ENCODE measurements around the gene TUBGCP3.
"Not testable (repeated sequence)": the region's sequence is repeated elsewhere in the genome, so short reads cannot be mapped to it uniquely, and the experiment has no call there.

The TUBGCP3 gene

GRCh38 chr13:112574834-112575613, 12.9 kb downstream of the TUBGCP3 start:
- DNase-seq, result no peak

- DNase-seq, result no peak
Observed at GRCh38 chr13:112574416-112574815, 13.5 kb downstream of the TUBGCP3 start.

GRCh38 chr13:112573710-112574109, 14.2 kb downstream of the TUBGCP3 start:
- DNase-seq, result no peak

GRCh38 chr13:112572366-112572765, 15.6 kb downstream of the TUBGCP3 start:
- no peak for DNase-seq

- no peak for DNase-seq
Observed at GRCh38 chr13:112569821-112570220, 18.1 kb downstream of the TUBGCP3 start.

GRCh38 chr13:112567161-112567862, 20.6 kb downstream of the TUBGCP3 start:
- no peak for DNase-seq

- no peak for DNase-seq
Observed at GRCh38 chr13:112562786-112563383, 25.1 kb downstream of the TUBGCP3 start.

GRCh38 chr13:112562254-112562653, 25.7 kb downstream of the TUBGCP3 start:
- DNase-seq, result no peak

- no peak for DNase-seq
Observed at GRCh38 chr13:112561478-112561877, 26.5 kb downstream of the TUBGCP3 start.

- no peak for DNase-seq
Observed at GRCh38 chr13:112558696-112559418, 29.1 kb downstream of the TUBGCP3 start.

GRCh38 chr13:112556600-112556999, 31.4 kb downstream of the TUBGCP3 start:
- DNase-seq, result no peak

GRCh38 chr13:112554214-112554850, 33.6 kb downstream of the TUBGCP3 start:
- no peak for DNase-seq

- DNase-seq, result not testable (repeated sequence)
Observed at GRCh38 chr13:112548975-112549374, 39.0 kb downstream of the TUBGCP3 start.

- DNase-seq, result no peak
Observed at GRCh38 chr13:112545856-112546255, 42.1 kb downstream of the TUBGCP3 start.

- no peak for DNase-seq
Observed at GRCh38 chr13:112532837-112533745, 54.9 kb downstream of the TUBGCP3 start.

- no peak for DNase-seq
Observed at GRCh38 chr13:112531263-112531794, 56.6 kb downstream of the TUBGCP3 start.

GRCh38 chr13:112530861-112531260, 57.1 kb downstream of the TUBGCP3 start:
- DNase-seq, result no peak

GRCh38 chr13:112529216-112529615, 58.7 kb downstream of the TUBGCP3 start:
- no peak for DNase-seq

GRCh38 chr13:112526146-112526853, 61.7 kb downstream of the TUBGCP3 start:
- no peak for DNase-seq

- no peak for DNase-seq
Observed at GRCh38 chr13:112525356-112525945, 62.5 kb downstream of the TUBGCP3 start.

Data from activated T-cell treated with anti-CD3 and anti-CD28 coated beads, Interleukin-2, amount 50 U/mL, for 48 hours (primary cell).